ENCODE data around the gene CCDC191. TPM values are rescaled to one million over a fixed set of nuclear protein-coding genes. Genes with fewer than 3 reads are reported as not detected.

CCDC191 gene, protein sequence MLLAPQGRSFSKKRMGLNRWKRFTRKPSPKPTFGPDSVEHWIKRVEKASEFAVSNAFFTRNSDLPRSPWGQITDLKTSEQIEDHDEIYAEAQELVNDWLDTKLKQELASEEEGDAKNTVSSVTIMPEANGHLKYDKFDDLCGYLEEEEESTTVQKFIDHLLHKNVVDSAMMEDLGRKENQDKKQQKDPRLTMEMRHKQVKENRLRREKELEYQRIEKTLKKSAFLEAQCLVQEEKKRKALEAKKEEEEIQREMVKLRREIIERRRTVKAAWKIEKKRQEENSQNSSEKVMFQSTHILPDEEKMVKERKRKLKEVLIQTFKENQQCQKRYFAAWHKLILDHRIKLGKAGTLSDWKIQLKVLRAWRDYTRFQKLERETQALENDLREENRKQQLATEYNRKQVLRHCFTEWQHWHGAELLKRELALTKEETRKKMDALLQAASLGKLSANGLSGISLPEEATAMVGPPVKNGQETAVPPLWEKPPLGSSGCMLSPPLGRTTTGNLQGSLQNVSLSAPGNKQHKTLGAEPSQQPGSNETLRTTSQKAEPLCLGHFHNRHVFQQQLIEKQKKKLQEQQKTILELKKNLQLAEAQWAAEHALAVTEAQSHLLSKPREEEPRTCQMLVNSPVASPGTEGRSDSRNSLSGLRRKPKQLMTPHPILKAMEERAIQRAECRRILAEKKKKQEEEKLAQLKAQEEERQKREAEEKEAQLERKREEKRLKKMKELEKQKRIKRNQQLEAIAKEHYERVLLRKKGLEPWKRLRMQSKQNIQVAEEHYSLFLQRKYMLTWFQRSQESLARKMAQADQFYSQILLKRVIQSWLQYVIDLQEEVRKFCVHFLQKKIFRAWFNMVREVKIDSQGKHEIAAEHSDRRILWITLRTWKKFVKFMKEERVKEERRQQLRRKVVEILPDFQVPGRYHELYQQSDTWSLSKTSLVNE
- total RNA-seq, result 1 to 10 TPM; 2.6 to 3.0 TPM

DNA sequence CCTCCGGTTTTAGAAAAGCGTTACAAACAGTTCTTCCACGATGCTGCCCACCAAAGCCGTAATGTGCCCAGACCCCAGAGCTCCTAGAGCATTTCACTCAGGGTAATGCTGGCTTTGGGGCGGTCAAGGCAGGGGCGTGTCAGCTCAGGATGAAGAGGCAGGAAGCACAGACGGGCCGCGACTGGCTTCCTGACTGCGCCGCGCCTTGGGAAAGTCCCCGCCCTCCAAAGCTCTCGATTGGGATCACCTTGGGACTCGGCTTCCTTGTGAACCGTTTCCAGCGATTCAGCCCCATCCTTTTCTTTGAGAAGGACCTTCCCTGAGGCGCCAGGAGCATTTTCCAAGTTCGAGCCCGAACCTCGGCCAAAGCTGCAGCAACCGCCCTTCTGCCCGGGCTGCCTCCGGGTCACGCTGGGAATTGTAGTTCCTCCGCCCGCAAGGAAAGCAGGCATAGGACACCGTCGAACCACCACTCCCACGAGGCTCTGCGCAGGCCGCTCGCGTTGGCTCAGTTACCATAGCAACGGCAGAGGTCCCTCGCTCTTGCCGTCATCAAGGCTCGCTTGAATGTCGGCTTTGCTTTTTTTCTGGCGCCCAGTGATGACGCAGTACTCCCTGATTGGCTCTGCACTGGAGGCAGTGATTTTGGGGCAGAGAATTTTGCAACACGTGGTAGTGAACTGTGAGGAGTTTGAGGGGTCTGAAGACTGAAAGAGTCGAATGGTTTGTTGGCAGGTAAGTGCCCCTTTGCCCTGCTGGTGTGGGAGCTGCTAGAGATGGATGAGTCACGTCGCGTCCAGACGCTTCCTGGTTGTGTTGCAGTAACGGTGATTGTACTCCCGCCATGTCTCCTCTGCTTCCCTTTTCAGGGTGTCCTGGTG is at the start of gene CCDC191, which contains the start of gene QTRT2:
Gene CCDC191, minus strand, starts transcription at position 397 of the 881 bp plus-strand sequence. Its CDS starts 60 bp downstream, at position 337.
Gene QTRT2, plus strand, starts transcription at position 608 of the 881 bp plus-strand sequence. CDS start 8,521 bp downstream, outside the sequence.
- H3K9me3 Mint-ChIP-seq, result no peaks in the 10 kb centered on the region
- ChIA-PET POLR2A (interaction anchor here (0.6 to 2.9 kb wide), 7 partner anchors 10 to 360 kb away, joined by 3 to 10 read pairs (median 4); partner anchors contain the start of genes NAA50 and USF3), CTCF (interaction anchor here (0.7 to 1.2 kb wide), 4 partner anchors 14 to 310 kb away, joined by 3 to 5 read pairs (median 3); partner anchors contain the start of genes ATP6V1A and GRAMD1C)
- peak within 1 kb of the TSS; percentile 92 for H3K4me3 Mint-ChIP-seq
- H3K4me1 Mint-ChIP-seq, result peaks cover 38% of the 10 kb centered on the region
- H3K36me3 Mint-ChIP-seq (ENCODE audit: low read depth), result peaks cover 16% of the 10 kb centered on the region
- DNase-seq, result peak; percentile 99
- no peaks in the 10 kb centered on the region for H3K27me3 Mint-ChIP-seq
- peak within 1 kb of the TSS; percentile 84 for H3K27ac Mint-ChIP-seq

DNA sequence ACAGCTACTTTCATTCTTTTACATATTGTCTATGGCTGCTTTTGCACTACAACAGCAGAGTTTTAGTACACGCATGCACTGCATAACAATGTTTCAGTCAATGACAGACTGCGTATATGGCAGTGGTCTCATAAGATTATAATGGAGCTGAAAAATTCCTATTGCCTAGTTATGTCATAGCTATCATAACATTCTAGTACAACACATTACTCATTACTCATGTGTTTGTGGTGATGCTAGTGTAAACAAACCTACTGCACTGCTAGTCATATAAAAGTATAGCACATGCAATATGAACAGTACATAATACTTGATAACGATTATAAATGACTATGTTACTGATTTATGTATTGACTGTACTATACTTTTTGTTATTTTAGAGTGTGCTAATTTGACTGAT is 48.1 kb upstream of the CCDC191 start:
- no peaks in the 10 kb centered on the region for H3K9me3 Mint-ChIP-seq

DNA sequence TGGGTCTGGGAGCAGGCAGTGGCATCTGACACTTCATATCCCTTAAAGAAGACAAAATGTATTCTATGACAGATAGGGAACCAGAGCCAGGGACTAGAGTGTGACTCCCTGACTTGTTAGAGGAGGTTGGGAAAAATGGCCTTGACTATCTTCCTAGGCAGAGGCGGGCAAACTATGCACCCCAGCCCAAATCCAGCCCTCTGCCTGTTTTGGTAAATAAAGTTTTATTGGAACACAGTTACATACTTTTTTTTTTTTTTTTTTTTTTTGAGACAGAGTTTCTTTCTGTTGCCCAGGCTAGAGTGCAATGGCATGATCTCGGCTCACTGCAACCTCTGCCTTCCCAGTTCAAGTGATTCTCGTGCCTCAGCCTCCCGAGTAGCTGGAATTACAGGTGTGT is 47.5 kb upstream of the CCDC191 start:
- H3K4me1 Mint-ChIP-seq, result no peaks in the 10 kb centered on the region
- no peak overlapping the region for H3K4me3 Mint-ChIP-seq
- no peak for DNase-seq
- no peaks in the 10 kb centered on the region for H3K36me3 Mint-ChIP-seq (ENCODE audit: low read depth)
- peaks cover 9% of the 10 kb centered on the region for H3K27me3 Mint-ChIP-seq
- H3K9me3 Mint-ChIP-seq, result no peaks in the 10 kb centered on the region
- no peak overlapping the region for H3K27ac Mint-ChIP-seq
- ChIA-PET CTCF (no interaction called here), POLR2A (no interaction called here)

More for the DNA sequence above, 48.1 kb upstream of the CCDC191 start:
- H3K4me1 Mint-ChIP-seq, result no peaks in the 10 kb centered on the region
- POLR2A ChIA-PET, result no interaction called here
- no peak for DNase-seq
- H3K36me3 Mint-ChIP-seq (ENCODE audit: low read depth), result no peaks in the 10 kb centered on the region
- H3K27me3 Mint-ChIP-seq, result peaks cover 11% of the 10 kb centered on the region
- no peak overlapping the region for H3K27ac Mint-ChIP-seq
- CTCF ChIA-PET, result no interaction called here
- H3K4me3 Mint-ChIP-seq, result no peak overlapping the region

DNA sequence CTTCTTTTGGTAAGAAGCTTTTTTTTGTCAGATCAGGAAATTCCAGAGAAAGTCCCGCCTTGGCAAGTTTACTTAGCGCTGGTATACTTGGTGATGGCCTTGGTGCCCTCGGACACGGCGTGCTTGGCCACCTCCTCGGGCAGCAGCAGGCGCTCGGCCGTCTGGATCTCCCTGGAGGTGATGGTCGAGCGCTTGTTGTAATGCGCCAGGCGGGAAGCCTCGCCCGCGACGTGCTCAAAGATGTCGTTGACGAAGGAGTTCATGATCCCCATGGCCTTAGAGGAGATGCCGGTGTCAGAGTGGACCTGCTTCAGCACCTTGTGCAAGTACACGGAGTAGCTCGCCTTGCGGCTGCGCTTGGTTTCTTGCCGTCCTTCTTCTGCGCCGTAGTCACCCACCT is 46.9 kb upstream of the CCDC191 start:
- Mint-ChIP-seq H3K27ac (no peak overlapping the region), H3K36me3 (ENCODE audit: low read depth) (no peaks in the 10 kb centered on the region), H3K9me3 (no peaks in the 10 kb centered on the region), H3K4me1 (no peaks in the 10 kb centered on the region), H3K27me3 (peaks cover 9% of the 10 kb centered on the region), H3K4me3 (no peak overlapping the region)
- ChIA-PET POLR2A (no interaction called here), CTCF (no interaction called here)
- DNase-seq, result no peak

DNA sequence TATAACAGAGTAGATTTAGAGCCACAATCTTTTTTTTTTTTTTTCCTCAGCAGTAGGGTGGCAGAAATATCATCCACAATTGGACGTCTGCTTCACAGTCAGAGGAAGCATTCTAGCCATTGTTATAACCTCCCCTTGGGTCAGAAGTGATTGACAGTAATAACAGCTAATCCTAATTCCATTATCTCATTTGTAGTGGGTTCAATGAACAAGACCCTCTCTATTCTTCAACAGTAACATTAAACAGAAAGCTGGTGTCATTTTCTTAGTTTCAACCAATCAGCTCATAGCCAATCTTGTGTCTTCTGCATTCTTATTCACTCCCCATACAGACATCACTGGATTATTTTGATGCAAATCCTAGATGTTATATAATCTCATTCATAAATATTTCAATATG is 44.8 kb upstream of the CCDC191 start:
- no peaks in the 10 kb centered on the region for H3K9me3 Mint-ChIP-seq
- peaks cover 12% of the 10 kb centered on the region for H3K27me3 Mint-ChIP-seq
- ChIA-PET POLR2A (interaction anchor here (0.7 kb wide), 1 partner anchor 239 kb away, joined by 3 read pairs; no protein-coding TSS in a partner anchor), CTCF (no interaction called here)
- H3K4me1 Mint-ChIP-seq, result no peaks in the 10 kb centered on the region
- DNase-seq, result no peak
- no peak overlapping the region for H3K27ac Mint-ChIP-seq
- H3K4me3 Mint-ChIP-seq, result no peak overlapping the region
- H3K36me3 Mint-ChIP-seq (ENCODE audit: low read depth), result no peaks in the 10 kb centered on the region

DNA sequence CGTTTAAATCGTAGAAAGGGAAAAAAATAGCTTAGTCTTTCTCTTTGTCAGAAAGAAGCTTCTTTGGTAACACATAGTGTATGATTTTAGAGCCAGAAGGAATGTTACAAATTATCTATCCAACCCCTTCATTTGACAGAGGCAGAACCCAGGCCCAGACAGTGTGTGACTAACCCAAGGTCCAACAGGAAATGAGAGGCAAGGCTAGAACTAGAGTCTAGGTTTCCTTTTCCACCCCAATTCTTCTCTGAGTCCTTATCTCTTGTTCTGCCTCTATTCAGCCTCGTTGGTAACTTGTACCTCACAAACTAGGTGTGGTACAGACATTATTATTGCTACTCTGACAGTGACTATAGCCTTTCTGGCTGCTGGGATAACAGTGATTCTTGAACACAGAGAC is 39.5 kb upstream of the CCDC191 start:
- Mint-ChIP-seq H3K27me3 (peaks cover 5% of the 10 kb centered on the region), H3K4me1 (peaks cover 3% of the 10 kb centered on the region), H3K4me3 (no peak overlapping the region), H3K36me3 (ENCODE audit: low read depth) (no peaks in the 10 kb centered on the region), H3K27ac (no peak overlapping the region), H3K9me3 (no peaks in the 10 kb centered on the region)
- POLR2A ChIA-PET, result no interaction called here
- CTCF ChIA-PET, result no interaction called here
- no peak for DNase-seq

DNA sequence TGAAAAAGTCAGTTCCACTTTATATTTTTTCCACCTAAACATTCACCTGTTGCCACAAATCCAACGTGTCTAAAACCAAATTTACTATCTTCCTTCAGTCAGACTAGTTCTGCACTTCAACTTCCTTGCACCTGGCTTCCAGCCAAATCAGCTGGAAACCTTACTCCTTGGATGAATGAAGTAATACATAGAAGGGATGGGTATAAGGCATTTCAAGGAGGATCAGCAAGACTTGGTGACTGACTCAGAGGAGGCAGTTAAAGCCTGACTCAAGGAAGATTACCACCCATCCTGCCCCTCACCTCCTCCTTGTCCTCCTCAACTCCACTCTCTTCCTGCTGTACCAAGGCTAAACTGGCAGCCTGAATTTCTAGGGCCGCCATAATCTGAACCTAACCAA is 37.3 kb upstream of the CCDC191 start:
- peaks cover 3% of the 10 kb centered on the region for H3K4me1 Mint-ChIP-seq
- no peak overlapping the region for H3K27ac Mint-ChIP-seq
- H3K36me3 Mint-ChIP-seq (ENCODE audit: low read depth), result peaks cover under 1% of the 10 kb centered on the region
- no peak overlapping the region for H3K4me3 Mint-ChIP-seq
- peaks cover 3% of the 10 kb centered on the region for H3K27me3 Mint-ChIP-seq
- POLR2A ChIA-PET, result no interaction called here
- no peak for DNase-seq
- H3K9me3 Mint-ChIP-seq, result no peaks in the 10 kb centered on the region
- CTCF ChIA-PET, result no interaction called here

DNA sequence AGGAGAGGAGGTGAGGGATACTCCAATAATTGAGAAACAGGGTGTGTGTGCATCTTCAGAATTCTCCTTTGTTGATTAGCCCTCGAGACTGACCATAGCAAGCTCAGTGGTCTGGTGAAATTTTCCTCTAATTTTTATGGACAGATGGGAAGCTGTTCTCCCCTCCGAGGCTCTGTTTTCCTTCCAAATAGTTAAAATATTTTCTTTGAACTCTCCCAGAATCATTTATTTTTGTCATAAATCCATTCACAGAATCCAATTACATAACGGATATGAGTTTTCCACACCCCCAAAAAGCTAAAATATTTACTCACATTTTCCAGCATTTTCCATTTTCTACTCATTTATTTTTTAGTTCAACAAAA is 36.7 kb upstream of the CCDC191 start:
- peaks cover 3% of the 10 kb centered on the region for H3K27me3 Mint-ChIP-seq
- no peak for DNase-seq
- no peak overlapping the region for H3K27ac Mint-ChIP-seq
- peaks cover 3% of the 10 kb centered on the region for H3K4me1 Mint-ChIP-seq
- H3K9me3 Mint-ChIP-seq, result no peaks in the 10 kb centered on the region
- H3K4me3 Mint-ChIP-seq, result no peak overlapping the region
- ChIA-PET POLR2A (no interaction called here), CTCF (no interaction called here)
- peaks cover 4% of the 10 kb centered on the region for H3K36me3 Mint-ChIP-seq (ENCODE audit: low read depth)

DNA sequence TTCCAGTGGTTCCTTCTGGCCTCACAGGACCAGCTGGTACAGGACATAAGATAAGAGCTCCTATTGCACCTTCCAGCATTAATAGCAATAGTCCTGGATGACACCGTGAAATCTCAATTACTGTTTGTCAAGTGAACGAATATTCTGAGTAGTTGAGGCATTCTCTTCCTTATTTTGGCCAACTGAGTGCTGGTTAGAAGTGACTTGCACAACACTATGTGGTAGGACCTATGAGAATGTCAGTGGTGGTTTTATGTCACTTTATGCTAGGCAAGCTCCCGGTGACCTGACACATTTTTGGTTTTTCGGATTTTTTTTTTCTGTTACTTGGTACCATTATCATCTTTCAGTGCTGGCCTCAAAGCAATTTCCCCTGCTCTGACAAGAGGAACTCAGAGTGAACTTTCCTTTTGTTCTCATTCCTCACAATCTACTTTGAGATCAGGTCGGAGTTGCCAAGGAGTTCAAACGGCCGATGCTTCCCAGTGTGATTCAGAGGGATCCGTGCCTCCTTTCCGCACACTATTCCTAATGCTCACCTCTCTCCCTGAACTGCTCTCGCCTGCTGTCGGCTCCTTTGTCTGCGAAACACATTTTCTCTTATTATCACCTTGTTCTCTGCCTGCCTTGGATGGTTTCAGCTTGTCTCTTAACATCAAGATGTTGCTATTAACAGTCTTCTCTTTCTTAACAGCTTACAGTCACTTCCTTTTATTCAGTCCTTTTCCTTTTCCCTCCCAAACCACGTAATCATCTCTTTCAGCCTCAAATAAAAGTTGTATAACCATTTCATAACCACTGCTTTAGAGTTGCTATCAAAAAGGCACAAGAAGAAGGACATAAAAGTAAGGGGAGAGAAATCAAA is 36.1 kb upstream of the CCDC191 start:
- Mint-ChIP-seq H3K9me3 (no peaks in the 10 kb centered on the region), H3K36me3 (ENCODE audit: low read depth) (peaks cover 10% of the 10 kb centered on the region), H3K27me3 (peaks cover 3% of the 10 kb centered on the region), H3K4me3 (no peak overlapping the region), H3K27ac (no peak overlapping the region), H3K4me1 (peaks cover 3% of the 10 kb centered on the region)
- ChIA-PET POLR2A (no interaction called here), CTCF (no interaction called here)
- DNase-seq, result no peak

DNA sequence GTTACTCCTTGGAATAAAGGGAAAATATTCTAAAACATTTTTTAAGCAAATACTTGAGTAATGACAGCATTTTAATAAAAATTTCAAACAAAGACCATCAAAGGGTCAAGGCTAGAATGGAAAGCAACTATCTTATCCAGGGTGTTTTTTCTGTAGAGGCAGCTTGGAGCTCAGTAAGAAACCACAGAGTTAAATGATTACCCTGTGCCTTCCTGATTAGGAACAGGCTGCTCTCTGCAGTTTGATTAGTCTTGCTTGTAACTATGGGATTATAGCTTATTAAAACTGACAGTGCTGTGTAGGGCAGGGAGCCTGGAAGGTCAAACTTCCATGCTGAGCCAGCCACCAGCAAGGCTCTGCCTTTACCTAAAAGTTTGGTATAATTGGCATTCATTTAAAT is 33.3 kb upstream of the CCDC191 start:
- no peak overlapping the region for H3K4me3 Mint-ChIP-seq
- no peaks in the 10 kb centered on the region for H3K9me3 Mint-ChIP-seq
- peaks cover 33% of the 10 kb centered on the region for H3K36me3 Mint-ChIP-seq (ENCODE audit: low read depth)
- H3K4me1 Mint-ChIP-seq, result peaks cover 3% of the 10 kb centered on the region
- ChIA-PET CTCF (no interaction called here), POLR2A (no interaction called here)
- no peak for DNase-seq
- H3K27me3 Mint-ChIP-seq, result no peaks in the 10 kb centered on the region
- H3K27ac Mint-ChIP-seq, result no peak overlapping the region

DNA sequence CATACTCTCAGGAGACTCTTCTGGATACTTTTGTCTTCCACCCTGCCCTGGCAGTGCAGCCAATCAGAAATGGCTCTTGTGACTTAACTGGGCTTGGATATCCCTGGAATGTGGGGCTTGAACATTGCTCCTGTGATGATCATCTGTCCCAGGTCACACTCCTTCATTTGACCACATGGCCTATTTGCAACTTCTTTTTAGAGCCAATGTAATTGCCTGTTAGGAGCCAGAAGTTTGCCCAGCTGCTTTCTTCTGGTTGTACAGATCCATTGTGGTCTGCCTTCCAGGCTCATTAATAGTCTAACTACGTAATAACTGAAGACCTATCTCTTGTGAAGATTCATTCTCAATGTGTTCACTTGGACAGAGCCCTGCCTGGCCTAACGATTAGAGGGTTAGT is 30.0 kb upstream of the CCDC191 start:
- no peak for DNase-seq
- no peak overlapping the region for H3K27ac Mint-ChIP-seq
- ChIA-PET POLR2A (no interaction called here), CTCF (no interaction called here)
- H3K4me3 Mint-ChIP-seq, result no peak overlapping the region
- H3K9me3 Mint-ChIP-seq, result no peaks in the 10 kb centered on the region
- H3K36me3 Mint-ChIP-seq (ENCODE audit: low read depth), result peaks cover 60% of the 10 kb centered on the region
- no peaks in the 10 kb centered on the region for H3K4me1 Mint-ChIP-seq
- no peaks in the 10 kb centered on the region for H3K27me3 Mint-ChIP-seq

DNA sequence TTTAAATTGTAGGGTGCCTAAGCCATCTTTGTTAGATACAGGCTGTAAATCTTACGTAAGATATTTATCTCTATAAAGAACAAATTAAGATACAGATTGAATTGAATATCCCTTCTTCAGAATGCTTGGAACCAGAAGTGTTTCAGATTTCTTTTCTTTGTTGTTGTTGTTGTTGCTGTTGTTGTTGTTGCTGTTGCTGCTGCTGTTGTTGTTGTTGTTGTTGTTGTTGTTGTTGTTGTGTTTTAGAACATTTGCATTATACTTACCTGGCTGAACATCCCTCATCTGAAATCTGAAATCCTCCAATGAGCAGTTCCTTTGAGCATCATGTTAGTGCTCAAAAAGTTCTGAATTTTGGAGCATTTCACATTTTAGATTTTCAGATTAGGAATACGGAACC is 26.8 kb upstream of the CCDC191 start:
- CTCF ChIA-PET, result no interaction called here
- Mint-ChIP-seq H3K27ac (no peak overlapping the region), H3K9me3 (no peaks in the 10 kb centered on the region), H3K4me3 (no peak overlapping the region), H3K4me1 (no peaks in the 10 kb centered on the region), H3K27me3 (no peaks in the 10 kb centered on the region), H3K36me3 (ENCODE audit: low read depth) (peaks cover 80% of the 10 kb centered on the region)
- POLR2A ChIA-PET, result no interaction called here
- DNase-seq, result no peak

Measured in activated CD4-positive, alpha-beta memory T cell treated with anti-CD3 and anti-CD28 coated beads, Interleukin-2, amount 10 ng/mL, durations not matched to agents 7 days and 5 days (primary cell).